ENCODE data around the gene NR2F2.

The NR2F2 gene

DNA sequence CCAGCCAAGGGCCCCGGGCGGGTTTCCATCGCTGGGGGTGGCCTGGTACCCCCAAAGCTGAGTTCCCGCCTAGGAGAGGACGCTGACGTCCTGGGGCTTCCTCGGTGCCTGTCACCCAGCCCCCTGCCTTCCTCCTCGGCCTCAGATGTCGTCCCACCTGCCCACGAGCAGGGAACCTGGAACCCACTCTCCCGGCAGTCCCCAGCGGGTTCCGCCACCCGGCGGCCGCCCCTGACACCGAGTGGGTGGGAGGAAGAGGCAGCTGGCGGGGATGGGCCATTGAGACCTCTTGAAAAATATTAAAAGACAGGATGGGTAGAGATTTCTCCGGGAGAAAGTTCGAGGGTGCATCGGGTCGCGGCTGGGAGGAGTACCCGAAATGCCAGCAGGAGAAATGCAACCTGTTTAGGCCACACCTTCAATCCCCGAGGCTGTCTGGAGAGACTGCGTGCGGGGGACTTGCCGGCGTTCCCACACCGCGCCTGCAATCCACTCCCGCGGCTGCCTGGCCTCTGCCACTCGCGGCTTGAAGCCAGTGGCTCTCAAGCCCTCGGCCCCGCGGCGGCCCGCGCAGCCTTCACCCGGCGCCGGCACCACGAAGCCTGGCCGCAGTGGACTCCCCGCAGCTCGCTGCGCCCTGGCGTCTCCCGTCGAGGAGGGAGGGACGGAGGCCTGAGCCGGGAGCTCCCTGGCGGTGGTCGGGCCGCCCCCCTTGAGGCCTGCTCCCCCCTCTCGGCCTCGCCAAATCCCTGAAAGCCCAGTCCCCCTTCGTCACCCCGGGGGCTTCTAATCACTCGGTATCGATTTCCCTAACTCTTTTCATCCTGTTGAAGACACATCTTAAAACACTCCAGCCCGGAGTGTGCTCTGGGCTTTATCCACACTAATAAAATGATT is 8.6 kb upstream of the NR2F2 start:
- in situ Hi-C loops (cut with HindIII; ENCODE audit: low pct_unique_long_range_greater_than_20kb, low sequenced_read_pairs) = no loop called here
- DNase-seq (ENCODE audit: low read depth in 1 of 2, low spot score in 1 of 2) = peak in 1 of 2 experiments; percentile 63
- no peak for TF ChIP-seq JUND (IDR thresholded peaks at IDR 0.05; ENCODE audit: low read depth)

DNA sequence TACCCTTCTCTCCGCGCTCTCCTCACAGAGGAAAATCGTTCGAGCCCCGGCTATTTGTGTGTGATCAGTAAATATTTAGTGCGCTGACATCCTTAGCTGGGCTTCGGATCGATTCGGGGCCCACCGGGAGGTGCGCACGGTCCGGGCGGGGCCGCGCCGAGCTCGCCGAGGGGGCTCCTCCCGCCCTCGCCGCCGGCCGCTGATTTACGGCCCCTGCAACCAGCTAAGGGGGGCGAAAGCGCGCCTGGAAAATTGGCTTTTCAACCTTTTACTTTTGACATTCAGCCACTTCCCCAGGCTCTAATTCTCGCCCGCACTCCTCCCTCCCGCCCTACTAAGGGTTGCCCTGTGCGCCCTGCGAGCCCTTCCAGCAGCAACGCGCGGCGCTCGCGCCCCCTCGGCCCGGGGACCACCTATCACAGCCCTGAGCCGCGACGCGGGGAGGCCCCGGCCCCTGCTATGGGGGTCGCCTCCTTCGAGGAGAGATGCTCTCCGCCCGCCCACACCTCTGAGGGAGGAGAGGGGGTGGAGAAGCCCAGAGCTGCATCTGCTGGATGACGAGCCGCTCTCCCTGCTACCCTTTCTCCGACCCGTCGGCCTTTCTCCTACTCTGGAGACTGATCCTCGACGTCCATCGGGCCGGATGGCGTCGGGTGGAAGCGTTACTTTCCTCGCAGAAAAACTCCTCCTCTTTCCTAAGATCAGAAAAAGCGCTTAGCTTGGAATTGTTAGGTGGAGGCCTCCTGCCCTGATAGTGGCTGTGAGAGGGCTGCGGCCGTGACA is 7.8 kb upstream of the NR2F2 start:
- in situ Hi-C loops (cut with HindIII; ENCODE audit: low pct_unique_long_range_greater_than_20kb, low sequenced_read_pairs) = no loop called here
- no peak for DNase-seq (ENCODE audit: low read depth in 1 of 2, low spot score in 1 of 2)
- no peak for TF ChIP-seq JUND (IDR thresholded peaks at IDR 0.05; ENCODE audit: low read depth)

DNA sequence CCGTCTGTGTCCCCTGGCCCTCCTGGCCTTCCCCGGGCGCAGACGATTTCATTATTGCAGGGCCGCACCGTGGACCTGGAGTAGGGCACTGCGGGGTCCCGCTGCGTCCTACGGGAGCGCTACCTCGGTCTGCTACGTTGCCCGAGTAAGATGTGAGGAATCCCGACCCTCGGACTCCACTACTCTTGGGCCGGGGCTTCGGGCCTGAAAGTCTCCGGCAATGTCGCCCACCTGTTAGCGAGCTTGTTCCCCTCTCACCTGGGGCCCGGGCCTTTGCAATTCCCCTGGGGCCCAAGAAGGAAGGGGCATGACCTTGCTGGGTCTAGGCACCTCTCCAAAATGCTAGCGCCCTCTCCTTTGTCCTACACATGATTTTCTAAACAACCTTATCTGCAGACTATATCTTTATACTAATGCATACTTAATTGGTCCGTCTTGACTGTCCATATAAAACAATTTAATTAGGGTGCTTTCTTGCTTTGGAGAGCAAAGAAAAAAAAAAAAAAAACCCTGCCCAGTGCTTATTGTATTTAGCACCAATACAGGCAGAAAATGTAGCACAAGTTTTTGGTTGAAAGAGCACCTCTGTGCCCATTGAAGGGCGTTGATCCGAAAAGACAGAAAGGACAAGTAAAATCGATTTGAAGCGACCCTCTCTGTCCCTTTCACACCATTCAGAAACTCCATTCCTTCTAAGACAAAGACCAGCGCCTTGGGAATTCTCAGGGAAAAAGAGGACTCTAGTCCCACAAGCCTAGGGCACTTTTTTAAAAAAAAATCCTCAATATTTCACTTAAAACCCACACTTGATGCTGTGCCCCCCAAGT is 7.0 kb upstream of the NR2F2 start:
- in situ Hi-C loops (cut with HindIII; ENCODE audit: low pct_unique_long_range_greater_than_20kb, low sequenced_read_pairs) = no loop called here
- TF ChIP-seq JUND (IDR thresholded peaks at IDR 0.05; ENCODE audit: low read depth) = no peak
- no peak for DNase-seq (ENCODE audit: low read depth in 1 of 2, low spot score in 1 of 2)

DNA sequence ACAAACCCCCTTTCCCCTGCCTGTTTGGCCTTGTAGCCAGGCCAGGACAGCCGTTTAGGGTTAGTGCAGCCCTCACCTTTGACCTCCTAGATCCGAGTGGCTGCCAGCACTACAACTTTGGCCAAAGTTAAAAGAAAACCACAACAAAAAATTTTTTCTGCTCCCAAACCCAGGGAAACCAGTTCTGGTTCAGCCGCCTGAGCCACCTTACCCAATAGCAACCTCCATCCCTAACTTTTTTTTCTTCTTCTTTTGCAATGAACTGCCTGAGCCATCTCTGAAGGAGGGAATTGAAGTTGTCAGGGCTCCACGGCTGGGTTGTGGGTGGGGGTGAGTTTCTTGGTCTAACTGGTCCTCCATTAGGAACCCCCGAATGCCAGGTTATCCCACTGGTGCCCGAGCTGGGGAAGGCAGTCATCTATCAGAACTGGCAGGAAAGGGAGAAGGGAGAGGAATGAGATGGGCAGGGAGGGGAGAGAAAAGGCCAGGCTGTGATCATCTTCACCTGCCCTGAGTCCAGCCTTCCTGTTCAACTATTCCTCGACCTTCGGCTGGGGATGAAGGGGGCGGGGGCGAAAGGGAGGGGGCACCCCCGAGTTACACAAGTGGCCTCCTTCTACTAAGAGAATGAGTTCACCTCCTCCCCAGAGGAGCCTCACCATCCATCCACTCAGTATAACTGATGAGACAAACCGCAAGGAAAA is 6.2 kb upstream of the NR2F2 start:
- no peak for DNase-seq (ENCODE audit: low read depth in 1 of 2, low spot score in 1 of 2)
- in situ Hi-C loops (cut with HindIII; ENCODE audit: low pct_unique_long_range_greater_than_20kb, low sequenced_read_pairs) = no loop called here

DNA sequence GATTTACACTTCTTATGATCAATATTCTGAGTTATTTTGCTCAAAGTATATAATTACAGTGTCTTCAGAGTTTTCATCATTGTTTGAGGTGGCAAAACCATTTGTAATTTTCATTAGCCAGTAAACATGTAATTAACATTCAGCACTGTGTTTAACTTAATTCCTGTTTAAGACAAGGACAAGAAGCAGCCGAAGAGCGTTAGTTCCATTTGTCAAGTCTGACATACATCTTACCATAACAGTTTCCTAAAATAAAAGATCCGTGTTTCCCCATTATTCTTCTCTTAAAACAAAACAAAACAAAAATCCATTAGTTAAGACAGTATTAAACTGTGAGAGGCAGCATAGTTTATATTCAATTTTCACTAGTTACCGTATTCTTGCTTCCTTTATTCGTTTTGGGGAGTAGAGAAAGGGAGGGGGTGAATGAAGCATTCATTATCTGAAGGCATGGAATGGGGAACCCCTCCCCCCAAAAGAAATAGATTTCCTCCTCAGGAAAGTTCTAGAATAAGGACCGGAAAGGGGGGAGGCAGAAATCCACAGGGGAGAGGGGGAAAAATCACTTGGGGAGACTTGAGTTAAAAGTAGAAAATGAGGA is 5.5 kb upstream of the NR2F2 start:
- in situ Hi-C loops (cut with HindIII; ENCODE audit: low pct_unique_long_range_greater_than_20kb, low sequenced_read_pairs) = no loop called here
- no peak for TF ChIP-seq JUND (IDR thresholded peaks at IDR 0.05; ENCODE audit: low read depth)

More for the DNA sequence above, 6.2 kb upstream of the NR2F2 start:
- no peak for TF ChIP-seq JUND (IDR thresholded peaks at IDR 0.05; ENCODE audit: low read depth)

DNA sequence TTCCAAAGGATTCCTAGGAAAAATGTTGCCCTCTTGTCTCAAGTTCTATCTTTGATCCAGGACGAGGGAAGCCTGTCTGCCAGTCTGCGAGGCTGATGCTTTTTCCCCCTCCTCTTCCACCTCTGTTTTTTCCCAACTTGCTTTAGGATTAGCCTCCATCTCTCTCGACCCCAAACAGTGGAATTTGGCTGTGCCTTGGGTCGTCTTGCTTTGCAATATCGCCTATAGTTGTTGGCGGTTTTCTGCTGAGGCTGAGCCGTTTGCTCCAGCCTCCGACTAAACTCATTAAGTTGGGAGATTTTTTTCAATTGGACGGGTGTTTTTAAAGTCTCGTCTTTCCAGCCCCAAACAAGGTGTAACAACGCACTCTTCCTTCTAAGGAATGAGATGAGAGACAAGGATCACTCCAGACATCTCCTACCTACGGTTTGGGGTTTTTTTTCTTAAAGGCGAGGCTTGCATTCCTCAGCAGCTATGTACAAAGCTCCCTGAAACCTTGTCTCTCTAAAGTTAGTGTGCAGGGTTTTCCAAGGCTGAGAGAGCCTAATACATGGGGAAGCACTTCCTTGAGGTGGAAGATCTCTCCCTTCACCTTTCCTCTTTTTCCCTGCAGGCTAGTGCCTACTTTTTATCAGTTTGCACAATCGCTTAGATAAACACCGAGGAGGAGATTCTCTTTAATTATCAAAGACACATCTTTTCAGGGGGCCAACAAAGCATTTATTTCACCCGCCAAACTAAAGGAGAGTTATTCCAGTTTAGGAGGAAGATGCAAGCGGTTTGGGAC is 4.8 kb upstream of the NR2F2 start:
- peak in 1 of 2 experiments; percentile 93 for DNase-seq (ENCODE audit: low read depth in 1 of 2, low spot score in 1 of 2)

More for the DNA sequence above, 5.5 kb upstream of the NR2F2 start:
- DNase-seq (ENCODE audit: low read depth in 1 of 2, low spot score in 1 of 2) = no peak

DNA sequence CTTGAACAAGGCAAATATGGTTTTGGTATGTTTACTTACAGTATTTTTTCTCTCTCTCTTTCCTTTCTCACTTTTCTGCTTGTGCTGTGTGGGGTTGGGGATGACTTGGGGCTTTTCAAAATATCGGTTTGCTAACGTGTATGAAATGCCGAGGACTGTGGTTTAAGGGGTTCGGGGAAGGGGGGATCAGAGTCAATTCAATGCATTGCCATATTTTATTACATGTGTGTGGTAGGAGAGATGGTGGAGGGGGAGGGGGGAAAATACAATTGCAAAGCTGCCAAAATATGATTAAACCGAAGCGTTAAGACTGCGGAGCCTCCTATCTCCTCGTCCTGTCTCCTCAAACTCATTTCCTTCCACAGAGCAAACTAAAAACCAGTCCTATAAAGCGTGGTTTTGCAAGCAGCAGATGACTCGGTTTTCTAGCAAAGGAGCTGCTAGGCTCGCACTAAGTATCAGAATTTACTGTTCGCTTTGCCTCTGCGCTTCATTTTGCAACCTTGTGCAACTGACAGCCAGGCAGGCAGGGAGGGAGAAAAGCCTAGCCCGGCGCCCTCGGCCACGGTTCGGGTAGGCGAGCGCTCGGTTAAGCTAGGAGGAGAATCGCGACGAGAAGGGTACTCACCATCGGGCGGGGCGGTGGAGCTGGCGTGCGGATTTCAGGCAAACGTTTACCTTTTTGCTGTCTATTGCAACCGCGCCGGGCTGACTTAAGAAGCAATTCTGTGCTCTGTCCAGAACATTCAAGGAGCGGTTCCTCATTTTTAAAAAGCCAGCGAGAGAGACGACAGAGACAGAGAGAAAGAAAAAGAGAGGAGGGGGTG is 4.0 kb upstream of the NR2F2 start:
- peak in 1 of 2 experiments; percentile 69 for DNase-seq (ENCODE audit: low read depth in 1 of 2, low spot score in 1 of 2)
- in situ Hi-C loops (cut with HindIII; ENCODE audit: low pct_unique_long_range_greater_than_20kb, low sequenced_read_pairs) = no loop called here

More for the DNA sequence above, 4.8 kb upstream of the NR2F2 start:
- in situ Hi-C loops (cut with HindIII; ENCODE audit: low pct_unique_long_range_greater_than_20kb, low sequenced_read_pairs) = no loop called here
- TF ChIP-seq JUND (IDR thresholded peaks at IDR 0.05; ENCODE audit: low read depth) = peak; percentile 85

DNA sequence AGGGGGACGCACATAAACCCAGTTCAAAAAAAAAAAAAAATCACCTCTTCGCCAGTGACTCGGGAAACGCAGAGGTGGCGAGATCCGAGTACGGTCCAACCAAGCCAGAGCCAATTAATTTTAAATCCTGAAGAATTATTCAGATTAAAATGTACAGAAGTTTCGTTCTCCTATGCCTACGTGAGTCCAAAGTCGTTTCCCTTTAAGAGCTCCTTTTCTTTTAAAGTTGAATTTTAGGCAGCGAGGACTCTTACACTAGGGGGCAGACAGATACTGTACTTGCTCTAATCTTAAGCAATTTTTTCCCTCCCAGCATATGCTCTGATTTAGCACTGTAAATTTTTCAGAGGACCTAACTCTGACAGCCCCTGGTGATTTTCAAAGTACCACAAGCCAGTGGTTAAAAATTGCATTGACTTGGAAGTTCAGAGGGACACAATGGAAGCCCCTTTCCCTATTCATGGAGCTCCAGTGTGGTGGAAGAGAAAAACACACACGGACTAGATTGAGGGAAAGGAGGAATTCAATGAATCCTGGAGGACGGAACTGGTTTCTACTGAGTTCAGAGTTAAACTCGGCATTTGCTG is 3.3 kb upstream of the NR2F2 start:
- peak in 1 of 2 experiments; percentile 91 for DNase-seq (ENCODE audit: low read depth in 1 of 2, low spot score in 1 of 2)
- in situ Hi-C loops (cut with HindIII; ENCODE audit: low pct_unique_long_range_greater_than_20kb, low sequenced_read_pairs) = no loop called here
- no peak for TF ChIP-seq JUND (IDR thresholded peaks at IDR 0.05; ENCODE audit: low read depth)

More for the DNA sequence above, 4.0 kb upstream of the NR2F2 start:
- TF ChIP-seq JUND (IDR thresholded peaks at IDR 0.05; ENCODE audit: low read depth) = no peak

DNA sequence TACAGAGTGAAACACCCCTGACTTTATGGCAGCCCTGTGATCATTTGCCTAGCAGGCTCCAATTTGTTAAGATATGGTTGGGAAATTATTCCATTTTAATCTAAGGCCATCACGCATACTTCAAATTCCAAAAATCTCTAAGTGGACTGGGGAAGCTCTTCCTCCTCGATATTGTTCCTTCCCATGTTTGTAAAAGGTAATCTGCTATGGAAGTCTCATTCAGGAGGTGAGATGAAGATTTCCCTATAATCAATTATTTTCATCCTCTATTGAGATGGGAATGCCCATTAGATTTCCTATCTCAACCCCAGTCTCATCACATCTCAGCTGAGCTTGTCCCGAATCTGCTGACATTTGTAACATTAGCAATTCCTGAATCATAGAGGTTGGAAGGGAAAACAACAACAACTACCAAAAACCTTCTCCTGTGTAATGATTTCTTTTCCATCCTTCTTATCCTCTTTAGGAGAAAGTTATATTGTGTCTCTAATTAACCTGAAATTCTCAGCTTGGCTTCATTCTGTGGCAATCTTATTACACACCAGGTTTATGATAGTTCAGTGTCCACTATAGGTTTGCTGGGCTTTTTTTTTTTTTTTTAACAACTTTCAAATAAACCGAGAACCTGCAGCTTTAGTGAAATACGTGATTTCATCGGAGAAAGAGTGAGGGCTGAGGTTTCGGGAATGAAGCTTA is 2.2 kb upstream of the NR2F2 start:
- TF ChIP-seq JUND (IDR thresholded peaks at IDR 0.05; ENCODE audit: low read depth) = no peak
- in situ Hi-C loops (cut with HindIII; ENCODE audit: low pct_unique_long_range_greater_than_20kb, low sequenced_read_pairs) = no loop called here
- no peak for DNase-seq (ENCODE audit: low read depth in 1 of 2, low spot score in 1 of 2)

Data from T47D (cell line).